ENCODE data around the gene NR1D1.

Gene NR1D1

GRCh38 chr17:40095944-40096791, 4.2 kb downstream of the NR1D1 start:
- no peak for DNase-seq

- DNase-seq = no peak
Measured at GRCh38 chr17:40095351-40095943, 4.9 kb downstream of the NR1D1 start.

GRCh38 chr17:40094874-40095273, 5.5 kb downstream of the NR1D1 start:
- no peak for DNase-seq

- DNase-seq = no peak
Measured at GRCh38 chr17:40093580-40094201, 6.7 kb downstream of the NR1D1 start.

GRCh38 chr17:40093005-40093579, 7.3 kb downstream of the NR1D1 start:
- no peak for DNase-seq

GRCh38 chr17:40092581-40092980, 7.8 kb downstream of the NR1D1 start:
- DNase-seq = no peak

- DNase-seq = peak in 1 of 2 experiments; percentile 21
Measured at GRCh38 chr17:40091691-40092397, 8.5 kb downstream of the NR1D1 start.

GRCh38 chr17:40090237-40091119, 9.9 kb downstream of the NR1D1 start:
- no peak for DNase-seq

GRCh38 chr17:40089077-40089895, 11.1 kb downstream of the NR1D1 start:
- DNase-seq = no peak

GRCh38 chr17:40087903-40088718, 12.3 kb downstream of the NR1D1 start:
- DNase-seq = no peak

- DNase-seq = no peak
Measured at GRCh38 chr17:40087049-40087794, 13.2 kb downstream of the NR1D1 start.

- DNase-seq = peak in 1 of 2 experiments; percentile 48
Measured at GRCh38 chr17:40086150-40087044, 14.0 kb downstream of the NR1D1 start.

GRCh38 chr17:40084477-40084876, 15.9 kb downstream of the NR1D1 start:
- DNase-seq = no peak

- no peak for DNase-seq
Measured at GRCh38 chr17:40079545-40079944, 20.8 kb downstream of the NR1D1 start.

GRCh38 chr17:40076591-40076990, 23.8 kb downstream of the NR1D1 start:
- no peak for DNase-seq

GRCh38 chr17:40075942-40076498, 24.4 kb downstream of the NR1D1 start:
- no peak for DNase-seq

GRCh38 chr17:40075201-40075941, 25.0 kb downstream of the NR1D1 start:
- DNase-seq = peak in 1 of 2 experiments; percentile 64
